ENCODE results near the gene ITGA3.
A peak's percentile ranks its signal among the peaks of the same experiment; 100 is the strongest.

ITGA3 gene

GRCh38 chr17:50072925-50073324 lies 17.0 kb downstream of the ITGA3 start:
- no peak for DNase-seq

GRCh38 chr17:50074227-50074626 lies 18.3 kb downstream of the ITGA3 start:
- no peak for DNase-seq

GRCh38 chr17:50075446-50076032 lies 19.6 kb downstream of the ITGA3 start:
- no peak for DNase-seq

GRCh38 chr17:50076221-50076590 lies 20.3 kb downstream of the ITGA3 start:
- no peak for DNase-seq

GRCh38 chr17:50076591-50077235 lies 20.8 kb downstream of the ITGA3 start:
- DNase-seq = peak; percentile 60

- no peak for DNase-seq
Measured at GRCh38 chr17:50078430-50078829, 22.5 kb downstream of the ITGA3 start.

GRCh38 chr17:50079334-50080095 lies 23.6 kb downstream of the ITGA3 start:
- DNase-seq = no peak

- DNase-seq = no peak
Measured at GRCh38 chr17:50080096-50080480, 24.2 kb downstream of the ITGA3 start.

- no peak for DNase-seq
Measured at GRCh38 chr17:50080827-50081226, 24.9 kb downstream of the ITGA3 start.

- no peak for DNase-seq
Measured at GRCh38 chr17:50081757-50082156, 25.8 kb downstream of the ITGA3 start.

- peak; percentile 86 for DNase-seq
Measured at GRCh38 chr17:50087246-50087911, 31.5 kb downstream of the ITGA3 start.

GRCh38 chr17:50087912-50088405 lies 32.0 kb downstream of the ITGA3 start:
- DNase-seq = no peak

- DNase-seq = no peak
Measured at GRCh38 chr17:50088952-50089825, 33.3 kb downstream of the ITGA3 start.

- no peak for DNase-seq
Measured at GRCh38 chr17:50090071-50090470, 34.2 kb downstream of the ITGA3 start.

- no peak for DNase-seq
Measured at GRCh38 chr17:50090971-50091917, 35.3 kb downstream of the ITGA3 start.

- no peak for DNase-seq
Measured at GRCh38 chr17:50091918-50092285, 36.0 kb downstream of the ITGA3 start.

GRCh38 chr17:50093246-50093645 lies 37.3 kb downstream of the ITGA3 start:
- DNase-seq = no peak

GRCh38 chr17:50093807-50094206 lies 37.9 kb downstream of the ITGA3 start:
- DNase-seq = no peak

- peak; percentile 96 for DNase-seq
Measured at GRCh38 chr17:50094243-50094752, 38.4 kb downstream of the ITGA3 start.

- peak; percentile 95 for DNase-seq
Measured at GRCh38 chr17:50094753-50095619, 39.1 kb downstream of the ITGA3 start, which contains the start of gene PDK2. TSS of gene PDK2 (plus strand) at chr17:50095351. CDS start at chr17:50095436, 85 bp downstream.

All from retina (tissue), 1 donor.